Activated CD8-positive, alpha-beta memory T cell treated with anti-CD3 and anti-CD28 coated beads for 36 hours (primary cell): ENCODE measurements around the gene ELP4. TPM values are rescaled to one million over a fixed set of nuclear protein-coding genes. Genes with fewer than 3 reads are reported as not detected.

Experiments used
- CTCF ChIA-PET: fragments of 350-600 bp; sonication (Branson Sonifier 250); formaldehyde crosslinking; loops from one replicate; lab custom pipeline; 2021; ENCODE audit warnings: antibody characterized with exemption; lab: Charles Lee
- POLR2A ChIA-PET: fragments of 350-600 bp; sonication (Branson Sonifier 250); formaldehyde crosslinking; loops from one replicate; lab custom pipeline; 2021; ENCODE audit warnings: antibody characterized with exemption; lab: Charles Lee
- total RNA-seq, 2 experiments: library from RNA; stranded (reverse); gene quantifications; one replicate each; pipeline ENCODE4 v1.2.3, GENCODE V29; 2021

The ELP4 gene
- total RNA-seq, 2 experiments from 2014 or later: 21.4 to 24.8 TPM

DNA sequence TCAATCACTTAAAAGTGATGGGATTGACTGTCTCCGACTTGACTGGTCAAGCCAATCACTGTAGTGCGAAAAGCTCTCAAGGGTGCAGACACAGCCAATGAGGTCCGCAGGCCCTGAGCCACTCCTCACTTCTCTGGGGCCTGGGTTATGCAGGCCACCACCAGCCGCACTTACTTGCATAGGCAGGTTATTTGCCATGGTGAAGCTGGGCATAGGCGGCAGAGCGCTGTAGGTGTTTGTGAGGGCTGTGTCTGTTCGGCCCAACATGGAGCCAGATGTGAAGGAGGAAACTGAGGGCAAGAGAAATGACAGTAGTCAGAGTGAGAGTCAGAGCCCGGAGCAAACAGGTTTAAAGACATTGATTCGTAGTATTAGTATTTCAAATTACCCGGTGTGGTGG is 283.7 kb downstream of the ELP4 start:
- CTCF ChIA-PET: no interaction called here
- POLR2A ChIA-PET: interaction anchor here (0.6 kb wide), 1 partner anchor 302 kb away, joined by 5 read pairs; no protein-coding TSS in a partner anchor

DNA sequence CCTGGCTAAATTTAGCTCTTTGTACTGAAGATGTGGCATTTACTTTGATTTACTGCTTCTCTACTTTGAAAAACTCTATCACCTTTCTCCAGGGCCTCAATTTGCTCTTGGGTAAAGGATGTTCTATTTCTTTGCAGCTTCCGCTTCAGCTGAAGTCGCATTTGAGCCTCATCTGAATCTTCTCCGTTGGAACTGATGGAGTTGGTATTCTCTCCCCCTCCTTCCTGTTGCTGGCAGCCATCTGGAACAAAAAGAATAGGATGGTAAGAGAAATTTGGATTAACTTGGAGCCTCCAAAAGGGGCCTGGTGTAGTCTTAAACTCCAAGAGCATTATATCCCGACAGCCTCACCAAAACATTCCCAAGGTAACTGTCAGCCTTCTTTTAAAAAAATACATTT is 285.0 kb downstream of the ELP4 start:
- ChIA-PET CTCF (no interaction called here), POLR2A (no interaction called here)

DNA sequence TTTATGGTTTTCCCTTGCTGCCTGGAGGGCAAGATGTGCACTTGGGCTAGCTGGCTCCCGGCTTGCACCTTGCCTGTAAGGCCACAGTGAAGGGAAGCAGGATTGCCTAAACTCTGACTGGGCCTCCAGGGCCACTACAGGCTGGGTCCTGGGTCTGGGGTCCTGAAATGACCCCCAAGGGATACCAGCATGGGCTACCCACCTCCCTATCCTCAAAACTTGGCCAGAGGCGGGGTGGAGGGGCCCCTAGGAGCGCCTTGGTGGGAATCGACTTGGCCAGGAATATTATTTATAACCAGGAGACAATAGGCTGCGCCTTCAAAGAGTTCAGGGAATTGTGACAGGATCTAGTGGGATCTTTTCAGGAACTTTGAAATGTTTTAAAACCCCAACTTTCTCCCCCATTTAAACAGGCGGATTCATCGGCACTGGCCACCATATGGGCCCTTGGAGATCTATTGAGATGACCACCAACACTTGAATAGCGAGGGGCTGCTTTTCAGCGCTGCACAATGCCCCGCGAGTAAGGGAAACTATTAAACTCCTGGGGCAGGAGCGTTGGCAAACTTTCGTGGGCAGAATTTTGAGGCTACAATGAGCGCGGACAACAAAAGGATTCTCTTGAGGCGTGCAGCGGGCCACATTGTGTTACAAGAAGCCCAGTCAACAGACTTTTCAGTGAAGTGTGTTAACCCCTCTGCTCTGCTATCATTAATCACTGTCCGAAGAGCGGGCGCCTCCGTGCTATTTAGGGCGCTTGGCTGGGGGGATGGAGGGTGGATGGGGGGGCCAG is 286.3 kb downstream of the ELP4 start:
- ChIA-PET POLR2A (no interaction called here), CTCF (no interaction called here)

- POLR2A ChIA-PET: no interaction called here
- CTCF ChIA-PET: interaction anchor here (0.6 kb wide), 1 partner anchor 311 kb away, joined by 3 read pairs; no protein-coding TSS in a partner anchor
Measured at GRCh38 chr11:31796499-31797189, 287.1 kb downstream of the ELP4 start.

GRCh38 chr11:31797190-31798056 is 287.9 kb downstream of the ELP4 start:
- POLR2A ChIA-PET: no interaction called here
- CTCF ChIA-PET: interaction anchor here (0.6 kb wide), 1 partner anchor 312 kb away, joined by 3 read pairs; no protein-coding TSS in a partner anchor

GRCh38 chr11:31798057-31798553 is 288.5 kb downstream of the ELP4 start:
- POLR2A ChIA-PET: no interaction called here
- CTCF ChIA-PET: interaction anchor here (0.8 kb wide), 1 partner anchor 9 kb away, joined by 3 read pairs; no protein-coding TSS in a partner anchor

DNA sequence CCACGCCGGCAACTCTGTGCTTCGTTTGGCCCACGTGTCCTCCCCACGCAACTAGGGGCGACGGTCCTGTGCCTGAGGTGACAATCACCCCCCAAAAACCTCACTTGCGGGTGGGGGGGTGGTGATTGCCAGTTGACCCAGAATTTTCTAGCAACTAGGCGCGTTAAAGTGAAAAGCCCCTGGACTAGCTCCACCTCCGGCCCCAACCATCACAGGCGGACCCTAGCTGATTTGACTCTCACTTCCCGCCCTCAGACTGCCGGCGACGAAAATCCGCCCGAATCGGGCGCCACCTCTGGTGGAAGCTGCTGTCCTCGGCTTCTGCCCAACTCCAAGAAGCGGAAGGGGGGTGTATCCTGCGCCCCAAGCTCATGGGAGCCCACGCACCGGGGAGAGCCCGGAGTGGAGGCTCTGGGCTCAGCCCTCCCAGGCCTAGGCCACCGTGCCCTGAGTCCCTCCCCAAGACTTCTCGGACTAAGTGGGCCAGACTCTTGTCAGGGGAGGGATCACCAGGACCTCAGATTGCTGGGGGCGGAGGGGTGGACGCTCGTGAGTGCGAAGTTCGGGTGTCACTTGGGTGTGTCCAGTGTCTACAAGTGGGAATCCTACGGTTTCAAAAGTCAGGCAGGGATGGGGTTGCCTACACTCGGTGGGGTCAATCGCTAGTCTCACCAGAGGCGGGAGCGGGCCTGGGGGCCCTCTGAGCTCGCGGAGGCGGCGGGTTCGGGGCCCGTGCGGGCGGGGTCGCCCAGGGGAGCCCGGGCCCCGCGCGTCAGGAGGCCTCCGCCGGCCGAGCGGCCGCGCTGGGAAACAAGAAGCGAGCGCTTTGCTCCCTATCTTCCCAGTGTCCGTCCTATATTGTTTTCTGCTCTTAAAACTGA is 289.2 kb downstream of the ELP4 start:
- ChIA-PET POLR2A (no interaction called here), CTCF (interaction anchor here (0.8 kb wide), 1 partner anchor 10 kb away, joined by 3 read pairs; no protein-coding TSS in a partner anchor)

DNA sequence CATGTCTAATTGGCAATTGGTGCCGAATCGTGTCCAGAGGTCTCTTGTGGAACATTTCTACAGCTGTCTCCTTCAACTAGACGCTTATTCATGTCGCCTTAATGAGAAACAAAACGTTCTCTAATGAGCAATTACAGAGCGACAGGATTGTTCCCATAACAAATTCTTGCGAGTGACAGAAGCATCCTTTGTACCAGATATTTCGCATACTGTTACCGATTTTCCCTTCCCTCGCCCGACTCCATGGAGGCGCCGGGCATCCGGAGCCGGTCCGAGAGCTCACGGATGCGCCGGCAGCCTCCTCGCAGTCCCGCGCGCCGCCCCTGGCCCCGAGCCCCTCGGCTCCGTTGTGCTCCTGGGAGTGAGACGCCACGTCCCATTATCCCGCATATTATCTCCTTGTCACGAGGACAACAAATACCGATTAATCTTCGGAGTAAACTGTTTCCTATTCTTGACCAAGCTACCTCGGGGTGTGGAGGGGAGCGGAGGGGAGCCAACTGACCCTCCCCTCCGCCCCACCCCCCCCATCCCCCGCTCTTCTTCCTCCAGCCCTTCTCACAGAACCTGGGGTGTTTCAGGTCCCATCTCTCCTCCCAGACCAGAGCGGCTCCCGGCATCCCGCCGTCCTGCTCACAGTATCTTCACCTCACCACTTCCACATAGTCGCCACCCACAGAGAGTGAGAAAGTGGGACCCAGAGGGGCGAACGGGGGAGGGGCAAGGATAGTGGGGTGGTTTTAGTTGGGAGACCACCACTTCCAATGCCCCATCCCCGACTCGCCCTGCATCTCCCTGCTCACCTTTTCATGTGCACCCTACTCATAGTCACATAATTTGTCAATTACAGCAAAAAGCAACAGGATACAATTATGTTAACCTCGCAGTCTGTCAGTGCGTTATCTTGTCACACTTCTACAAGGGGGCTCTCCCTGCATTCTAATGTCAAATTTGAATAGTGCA is 290.1 kb downstream of the ELP4 start:
- POLR2A ChIA-PET: no interaction called here

GRCh38 chr11:31800398-31801265 is 291.1 kb downstream of the ELP4 start:
- CTCF ChIA-PET: interaction anchor here (0.6 kb wide), 1 partner anchor 21 kb away, joined by 3 read pairs; no protein-coding TSS in a partner anchor

More for the DNA sequence above, 290.1 kb downstream of the ELP4 start:
- CTCF ChIA-PET: interaction anchor here (0.6 kb wide), 1 partner anchor 22 kb away, joined by 3 read pairs; no protein-coding TSS in a partner anchor

DNA sequence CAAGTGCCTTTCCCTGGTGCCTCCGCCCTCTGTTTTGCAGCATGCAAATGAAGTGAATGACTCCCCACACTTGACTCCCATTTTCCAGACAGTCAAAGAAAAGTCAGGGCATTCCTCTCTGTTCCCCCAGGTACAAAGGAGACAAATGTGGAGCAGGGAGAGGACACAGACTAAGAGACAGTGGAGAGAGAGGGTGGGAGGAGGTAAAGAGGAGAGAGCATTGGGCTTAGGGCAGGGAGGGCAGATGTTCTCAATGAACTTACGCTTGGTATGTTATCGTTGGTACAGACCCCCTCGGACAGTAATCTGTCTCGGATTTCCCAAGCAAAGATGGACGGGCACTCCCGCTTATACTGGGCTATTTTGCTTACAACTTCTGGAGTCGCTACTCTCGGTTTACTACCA is 291.7 kb downstream of the ELP4 start:
- CTCF ChIA-PET: no interaction called here
- POLR2A ChIA-PET: no interaction called here

More at GRCh38 chr11:31800398-31801265, 291.1 kb downstream of the ELP4 start:
- POLR2A ChIA-PET: no interaction called here

DNA sequence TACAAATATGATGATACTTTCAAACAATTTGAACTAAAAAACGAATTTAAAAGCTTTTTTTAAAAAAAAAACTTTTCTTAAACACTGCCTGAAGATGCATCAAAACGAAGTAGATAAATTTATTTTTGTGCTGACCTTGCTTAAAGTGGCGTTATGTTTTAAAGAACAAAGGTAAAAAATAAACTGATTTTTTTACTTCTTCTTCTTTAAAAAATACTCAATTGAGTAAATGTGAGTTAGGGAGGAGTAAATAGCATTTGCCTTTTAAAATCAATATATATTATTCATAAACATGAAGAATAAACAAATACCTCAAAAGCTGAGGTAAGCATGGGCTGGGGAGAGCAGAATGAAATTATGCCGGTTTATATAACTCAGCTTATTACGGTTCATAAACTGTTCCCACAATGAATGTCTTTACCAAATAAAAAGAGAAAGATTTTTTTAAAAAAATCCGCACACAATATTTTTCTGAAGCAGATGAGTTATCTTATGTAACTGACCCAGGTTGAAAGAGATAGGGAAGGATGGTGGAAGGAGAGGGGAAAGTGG is 292.5 kb downstream of the ELP4 start:
- ChIA-PET POLR2A (no interaction called here), CTCF (no interaction called here)

- CTCF ChIA-PET: no interaction called here
- POLR2A ChIA-PET: no interaction called here
Measured at GRCh38 chr11:31802609-31802989, 293.0 kb downstream of the ELP4 start.

- POLR2A ChIA-PET: no interaction called here
Measured at GRCh38 chr11:31802990-31803812, 293.6 kb downstream of the ELP4 start.

DNA sequence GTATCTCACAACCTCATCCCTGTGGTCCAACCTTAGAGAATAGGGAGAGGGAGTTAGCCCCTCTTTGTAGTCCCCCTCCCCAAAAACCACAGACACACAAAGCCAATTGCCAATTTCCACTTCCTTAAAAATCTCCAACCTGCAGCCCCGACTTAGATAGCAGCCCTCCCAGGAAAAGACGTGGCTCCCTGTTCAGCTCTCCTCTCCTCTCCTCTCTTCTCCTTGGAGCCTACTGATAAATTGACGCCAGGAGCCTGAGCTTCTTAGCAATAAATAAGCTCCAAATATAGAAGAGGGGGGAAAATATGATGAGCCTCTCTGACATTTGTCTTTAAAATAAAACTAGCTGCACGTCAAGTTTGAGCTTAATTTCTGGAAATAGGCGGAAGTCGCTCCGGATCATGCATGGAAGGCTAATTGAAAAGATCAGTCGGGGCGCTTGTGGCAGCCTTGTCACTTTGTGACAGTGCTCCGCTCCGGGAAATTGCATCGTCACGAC is 294.3 kb downstream of the ELP4 start:
- ChIA-PET CTCF (no interaction called here), POLR2A (no interaction called here)

More at GRCh38 chr11:31802990-31803812, 293.6 kb downstream of the ELP4 start:
- CTCF ChIA-PET: no interaction called here
